WTC11 (cell line): Measurements from ENCODE around the gene QSOX2. TPM values are rescaled to one million over a fixed set of nuclear protein-coding genes. Genes with fewer than 3 reads are reported as not detected.

Experiments used
- ATAC-seq: fragments of 200-7000 bp; cut with Tn5 transposase; 2 replicates; pipeline ENCODE4 v1.10.0; 2021; ENCODE audit warnings: mild to moderate bottlenecking, moderate library complexity
- CTCF ChIA-PET: fragments of 300-600 bp; sonication (Branson Sonifier 250); formaldehyde crosslinking; loops from one replicate; lab custom pipeline; 2021; ENCODE audit warnings: antibody characterized with exemption; lab: Charles Lee
- POLR2A ChIA-PET: fragments of 350-600 bp; sonication (Branson Sonifier 250); formaldehyde crosslinking; loops from one replicate; lab custom pipeline; 2021; ENCODE audit warnings: antibody characterized with exemption; lab: Charles Lee
- DNase-seq: peaks from one replicate; pipeline ENCODE4 v3.0.0; 2021; ENCODE audit warnings: low spot score
- H3K27ac Mint-ChIP-seq: 2 replicates; pipeline ENCODE4 v1.8.0; 2021; ENCODE audit warnings: mixed read lengths
- H3K27me3 Mint-ChIP-seq: 2 replicates; pipeline ENCODE4 v1.8.0; 2021; ENCODE audit warnings: low read depth, mild to moderate bottlenecking, moderate library complexity, mixed read lengths
- H3K36me3 Mint-ChIP-seq: 2 replicates; pipeline ENCODE4 v1.8.0; 2021; ENCODE audit warnings: mixed read lengths
- H3K4me1 Mint-ChIP-seq: 2 replicates; pipeline ENCODE4 v1.8.0; 2022; ENCODE audit warnings: mixed read lengths
- H3K4me3 Mint-ChIP-seq: 2 replicates; pipeline ENCODE4 v1.8.0; 2021; ENCODE audit warnings: mild to moderate bottlenecking, moderate library complexity, mixed read lengths
- H3K9me3 Mint-ChIP-seq: 2 replicates; pipeline ENCODE4 v1.8.0; 2021; ENCODE audit warnings: mixed read lengths
- ATF1 ChIP-seq: sonication (generic); formaldehyde crosslinking; IDR thresholded peaks from 2 replicates; pipeline ENCODE4 v1.8.1; 2023; ENCODE audit warnings: mild to moderate bottlenecking, moderate library complexity, missing genetic modification reagents
- FOXP1 ChIP-seq: sonication (generic); formaldehyde crosslinking; IDR thresholded peaks from 2 replicates; pipeline ENCODE4 v1.8.0; 2022; ENCODE audit warnings: missing genetic modification reagents, mild to moderate bottlenecking, moderate library complexity, borderline replicate concordance
- JUN ChIP-seq: sonication (generic); formaldehyde crosslinking; IDR thresholded peaks from 2 replicates; pipeline ENCODE4 v1.8.0; 2023; ENCODE audit warnings: mild to moderate bottlenecking, missing genetic modification reagents
- OVOL2 ChIP-seq: fragments of 250-450 bp; sonication (Bioruptor Pico); IDR thresholded peaks from 2 replicates; pipeline ENCODE4 v1.9.0; 2021; ENCODE audit warnings: mild to moderate bottlenecking, borderline replicate concordance
- SMAD3 ChIP-seq: sonication (generic); formaldehyde crosslinking; IDR thresholded peaks from 2 replicates; pipeline ENCODE4 v1.8.0; 2022; ENCODE audit warnings: missing genetic modification reagents, mild to moderate bottlenecking, borderline replicate concordance
- SMAD4 ChIP-seq: sonication (generic); formaldehyde crosslinking; IDR thresholded peaks from 2 replicates; pipeline ENCODE4 v1.8.0; 2022; ENCODE audit warnings: mild to moderate bottlenecking, missing genetic modification reagents
- SP1 ChIP-seq: sonication (generic); formaldehyde crosslinking; conservative IDR thresholded peaks from 2 replicates; pipeline ENCODE4 v1.8.1; 2022; ENCODE audit warnings: missing genetic modification reagents
- TCF7 ChIP-seq: sonication (generic); formaldehyde crosslinking; IDR thresholded peaks from 2 replicates; pipeline ENCODE4 v1.8.0; 2022; ENCODE audit warnings: mild to moderate bottlenecking, low read depth, missing genetic modification reagents, moderate library complexity
- TEAD1 ChIP-seq: sonication (generic); formaldehyde crosslinking; IDR thresholded peaks from 2 replicates; pipeline ENCODE4 v1.8.0; 2022; ENCODE audit warnings: mild to moderate bottlenecking, missing genetic modification reagents
- total RNA-seq: library from RNA; stranded (reverse); gene quantifications from 3 replicates; pipeline ENCODE4 v1.2.3, GENCODE V29; 2021
- TF ChIP-seq, protein P1 (sequence below): sonication (generic); formaldehyde crosslinking; IDR thresholded peaks from 2 replicates; pipeline ENCODE4 v1.8.1; 2022; ENCODE audit warnings: mild to moderate bottlenecking, missing genetic modification reagents, moderate library complexity, borderline replicate concordance
- TF ChIP-seq, protein P2 (sequence below): sonication (generic); formaldehyde crosslinking; IDR thresholded peaks from 2 replicates; pipeline ENCODE4 v1.8.0; 2022; ENCODE audit warnings: mild to moderate bottlenecking, missing genetic modification reagents
- TF ChIP-seq, protein P3 (sequence below): sonication (generic); formaldehyde crosslinking; IDR thresholded peaks from 2 replicates; pipeline ENCODE4 v1.8.1; 2022; ENCODE audit warnings: low read depth, mild to moderate bottlenecking, moderate library complexity, missing genetic modification reagents, borderline replicate concordance
- TF ChIP-seq, protein P4 (sequence below): sonication (generic); formaldehyde crosslinking; conservative IDR thresholded peaks from 2 replicates; pipeline ENCODE4 v1.8.1; 2022; ENCODE audit warnings: mild to moderate bottlenecking, missing genetic modification reagents
- TF ChIP-seq, protein P5 (sequence below): sonication (generic); formaldehyde crosslinking; IDR thresholded peaks from 2 replicates; pipeline ENCODE4 v1.8.0; 2022; ENCODE audit warnings: mild to moderate bottlenecking, missing genetic modification reagents
- TF ChIP-seq, protein P6 (sequence below): fragments of 250-450 bp; sonication (Bioruptor Pico); conservative IDR thresholded peaks from 2 replicates; pipeline ENCODE4 v1.9.0; 2021; ENCODE audit warnings: mild to moderate bottlenecking
- TF ChIP-seq, protein P7 (sequence below): sonication (generic); formaldehyde crosslinking; IDR thresholded peaks from 2 replicates; pipeline ENCODE4 v1.8.0; 2023; ENCODE audit warnings: missing genetic modification reagents, mild to moderate bottlenecking, borderline replicate concordance
- TF ChIP-seq, protein P8 (sequence below): fragments of 250-450 bp; sonication (Bioruptor Pico); IDR thresholded peaks from 2 replicates; pipeline ENCODE4 v1.8.0; 2021; ENCODE audit warnings: mild to moderate bottlenecking

Gene QSOX2
- total RNA-seq, 1 experiment from 2014 or later: 33.2 TPM

DNA sequence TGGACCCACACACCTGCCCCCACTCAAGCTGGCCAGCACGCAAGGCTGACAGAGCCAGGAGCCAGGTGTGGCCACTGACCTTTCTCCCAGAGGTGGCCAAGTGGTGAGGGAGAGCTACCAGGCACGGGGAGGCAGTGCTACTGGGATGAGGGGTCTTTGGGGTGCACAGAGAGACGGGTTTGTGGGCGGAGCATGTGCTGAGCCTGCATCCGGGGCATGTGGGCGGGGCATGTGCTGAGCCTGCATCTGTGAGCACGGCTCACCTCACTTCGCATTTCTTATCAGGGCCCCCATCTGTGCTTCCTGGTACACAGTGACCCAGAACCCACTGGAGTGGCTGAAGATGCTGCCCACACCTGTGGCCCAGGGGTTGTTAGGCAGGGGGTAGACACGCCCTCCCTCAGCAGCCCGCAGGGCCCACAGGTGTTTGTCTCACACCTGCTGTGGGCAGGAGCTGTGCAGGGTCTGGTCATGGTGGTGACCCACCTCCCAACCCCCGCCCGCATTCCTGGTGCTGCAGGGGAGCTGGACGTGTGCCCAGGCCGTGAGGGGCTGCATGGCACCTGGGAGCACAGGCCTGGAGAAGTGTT, 36.8 kb upstream of the QSOX2 start (continued):
- TF ChIP-seq, protein P1, sequence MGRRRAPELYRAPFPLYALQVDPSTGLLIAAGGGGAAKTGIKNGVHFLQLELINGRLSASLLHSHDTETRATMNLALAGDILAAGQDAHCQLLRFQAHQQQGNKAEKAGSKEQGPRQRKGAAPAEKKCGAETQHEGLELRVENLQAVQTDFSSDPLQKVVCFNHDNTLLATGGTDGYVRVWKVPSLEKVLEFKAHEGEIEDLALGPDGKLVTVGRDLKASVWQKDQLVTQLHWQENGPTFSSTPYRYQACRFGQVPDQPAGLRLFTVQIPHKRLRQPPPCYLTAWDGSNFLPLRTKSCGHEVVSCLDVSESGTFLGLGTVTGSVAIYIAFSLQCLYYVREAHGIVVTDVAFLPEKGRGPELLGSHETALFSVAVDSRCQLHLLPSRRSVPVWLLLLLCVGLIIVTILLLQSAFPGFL: no peak
- TF ChIP-seq, protein P2, sequence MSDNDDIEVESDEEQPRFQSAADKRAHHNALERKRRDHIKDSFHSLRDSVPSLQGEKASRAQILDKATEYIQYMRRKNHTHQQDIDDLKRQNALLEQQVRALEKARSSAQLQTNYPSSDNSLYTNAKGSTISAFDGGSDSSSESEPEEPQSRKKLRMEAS: no peak
- TF ChIP-seq, protein P3, sequence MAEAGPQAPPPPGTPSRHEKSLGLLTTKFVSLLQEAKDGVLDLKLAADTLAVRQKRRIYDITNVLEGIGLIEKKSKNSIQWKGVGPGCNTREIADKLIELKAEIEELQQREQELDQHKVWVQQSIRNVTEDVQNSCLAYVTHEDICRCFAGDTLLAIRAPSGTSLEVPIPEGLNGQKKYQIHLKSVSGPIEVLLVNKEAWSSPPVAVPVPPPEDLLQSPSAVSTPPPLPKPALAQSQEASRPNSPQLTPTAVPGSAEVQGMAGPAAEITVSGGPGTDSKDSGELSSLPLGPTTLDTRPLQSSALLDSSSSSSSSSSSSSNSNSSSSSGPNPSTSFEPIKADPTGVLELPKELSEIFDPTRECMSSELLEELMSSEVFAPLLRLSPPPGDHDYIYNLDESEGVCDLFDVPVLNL (CRISPR knock-in tag): no peak
- no peak for TF ChIP-seq TEAD1 (CRISPR knock-in tag)

DNA sequence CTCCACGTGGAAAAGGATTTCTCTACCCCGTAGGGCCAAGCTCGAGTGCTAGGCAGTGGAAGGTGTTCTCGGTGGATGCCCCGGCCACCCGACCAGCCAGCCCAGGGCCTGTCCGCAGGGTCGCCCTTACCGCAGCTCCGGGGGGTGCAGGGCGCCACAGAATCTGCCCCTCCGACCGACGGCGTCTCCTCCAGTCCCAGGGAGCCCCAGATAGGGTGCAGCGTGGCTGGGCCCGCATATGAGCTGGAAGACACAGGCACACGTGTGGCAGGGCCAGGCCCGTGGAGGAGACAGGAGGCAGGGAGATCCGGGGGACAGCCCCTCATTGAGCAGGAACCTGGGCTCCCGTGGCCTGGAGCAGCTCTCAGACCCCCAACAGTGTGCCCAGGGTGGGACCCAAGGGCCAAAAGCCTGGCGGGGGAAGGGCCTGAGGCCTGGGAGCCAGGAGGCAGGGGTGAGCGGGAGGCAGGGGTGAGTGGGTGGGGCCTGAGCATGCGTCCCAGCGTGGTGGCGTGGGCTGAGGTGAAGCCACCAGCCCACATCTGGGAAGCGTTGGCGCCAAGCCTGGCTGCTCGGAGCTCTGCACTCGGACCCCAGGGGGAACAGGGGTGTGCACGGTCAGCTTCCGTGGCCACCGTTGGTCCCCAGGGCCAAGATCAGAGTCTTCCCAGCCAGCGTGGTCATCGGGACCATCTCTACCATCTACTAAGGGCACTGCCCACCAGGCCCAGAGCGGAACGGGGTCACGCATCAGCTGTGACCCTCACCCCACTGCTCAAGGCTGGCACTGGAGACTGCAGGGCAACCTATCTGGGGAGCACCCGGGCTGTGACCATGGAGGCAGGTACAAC, 36.0 kb upstream of the QSOX2 start:
- Mint-ChIP-seq H3K4me1 (peaks cover 7% of the 10 kb centered on the region; the same call in 1 of the 2 replicates), H3K9me3 (peaks cover 4% of the 10 kb centered on the region; the same call in 1 of the 2 replicates), H3K36me3 (no peaks in the 10 kb centered on the region), H3K27ac (no peak overlapping the region), H3K4me3 (no peak overlapping the region), H3K27me3 (no peaks in the 10 kb centered on the region)
- no peak for ATAC-seq
- TF ChIP-seq, protein P4, sequence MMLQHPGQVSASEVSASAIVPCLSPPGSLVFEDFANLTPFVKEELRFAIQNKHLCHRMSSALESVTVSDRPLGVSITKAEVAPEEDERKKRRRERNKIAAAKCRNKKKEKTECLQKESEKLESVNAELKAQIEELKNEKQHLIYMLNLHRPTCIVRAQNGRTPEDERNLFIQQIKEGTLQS (CRISPR knock-in tag): no peak
- TF ChIP-seq, protein P5, sequence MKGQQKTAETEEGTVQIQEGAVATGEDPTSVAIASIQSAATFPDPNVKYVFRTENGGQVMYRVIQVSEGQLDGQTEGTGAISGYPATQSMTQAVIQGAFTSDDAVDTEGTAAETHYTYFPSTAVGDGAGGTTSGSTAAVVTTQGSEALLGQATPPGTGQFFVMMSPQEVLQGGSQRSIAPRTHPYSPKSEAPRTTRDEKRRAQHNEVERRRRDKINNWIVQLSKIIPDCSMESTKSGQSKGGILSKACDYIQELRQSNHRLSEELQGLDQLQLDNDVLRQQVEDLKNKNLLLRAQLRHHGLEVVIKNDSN (CRISPR knock-in tag): no peak
- TF ChIP-seq OVOL2 (no peak), SMAD4 (CRISPR knock-in tag) (no peak), ATF1 (CRISPR knock-in tag) (no peak), FOXP1 (CRISPR knock-in tag) (no peak), JUN (CRISPR knock-in tag) (no peak), SMAD3 (CRISPR knock-in tag) (no peak), TCF7 (CRISPR knock-in tag) (no peak), SP1 (CRISPR knock-in tag) (no peak)
- TF ChIP-seq, protein P6, sequence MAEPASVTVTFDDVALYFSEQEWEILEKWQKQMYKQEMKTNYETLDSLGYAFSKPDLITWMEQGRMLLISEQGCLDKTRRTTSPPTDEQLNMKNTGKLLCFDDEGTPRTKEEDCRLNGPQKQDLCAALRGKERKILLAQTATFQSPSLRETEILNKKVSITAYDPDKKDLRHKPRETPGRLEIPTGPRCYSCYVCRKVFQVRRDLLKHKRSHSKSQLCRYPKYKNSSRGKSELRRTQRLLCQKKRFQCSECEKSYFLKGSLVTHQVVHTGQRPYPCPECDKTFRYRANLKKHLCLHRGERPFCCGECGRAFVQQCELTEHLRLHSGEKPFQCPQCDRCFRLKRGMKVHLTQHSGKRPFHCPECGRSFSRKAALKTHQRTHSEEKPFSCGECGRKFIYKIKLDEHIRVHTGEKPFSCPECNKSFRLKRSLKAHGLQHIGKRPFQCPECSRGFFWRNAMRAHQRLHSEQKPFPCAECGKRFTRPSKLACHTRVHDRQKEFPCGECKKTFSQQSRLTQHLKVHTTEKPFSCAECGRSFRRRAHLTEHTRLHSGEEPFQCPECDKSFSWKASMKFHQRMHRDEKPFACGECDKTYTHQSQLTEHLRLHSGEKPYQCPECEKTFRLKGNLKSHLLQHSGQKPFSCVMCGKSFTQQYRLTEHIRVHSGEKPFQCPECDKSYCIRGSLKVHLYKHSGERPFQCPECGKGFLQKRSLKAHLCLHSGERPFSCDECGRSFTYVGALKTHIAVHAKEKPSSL (CRISPR knock-in tag): no peak
- TF ChIP-seq, protein P3 (CRISPR knock-in tag): no peak
- TF ChIP-seq, protein P7, sequence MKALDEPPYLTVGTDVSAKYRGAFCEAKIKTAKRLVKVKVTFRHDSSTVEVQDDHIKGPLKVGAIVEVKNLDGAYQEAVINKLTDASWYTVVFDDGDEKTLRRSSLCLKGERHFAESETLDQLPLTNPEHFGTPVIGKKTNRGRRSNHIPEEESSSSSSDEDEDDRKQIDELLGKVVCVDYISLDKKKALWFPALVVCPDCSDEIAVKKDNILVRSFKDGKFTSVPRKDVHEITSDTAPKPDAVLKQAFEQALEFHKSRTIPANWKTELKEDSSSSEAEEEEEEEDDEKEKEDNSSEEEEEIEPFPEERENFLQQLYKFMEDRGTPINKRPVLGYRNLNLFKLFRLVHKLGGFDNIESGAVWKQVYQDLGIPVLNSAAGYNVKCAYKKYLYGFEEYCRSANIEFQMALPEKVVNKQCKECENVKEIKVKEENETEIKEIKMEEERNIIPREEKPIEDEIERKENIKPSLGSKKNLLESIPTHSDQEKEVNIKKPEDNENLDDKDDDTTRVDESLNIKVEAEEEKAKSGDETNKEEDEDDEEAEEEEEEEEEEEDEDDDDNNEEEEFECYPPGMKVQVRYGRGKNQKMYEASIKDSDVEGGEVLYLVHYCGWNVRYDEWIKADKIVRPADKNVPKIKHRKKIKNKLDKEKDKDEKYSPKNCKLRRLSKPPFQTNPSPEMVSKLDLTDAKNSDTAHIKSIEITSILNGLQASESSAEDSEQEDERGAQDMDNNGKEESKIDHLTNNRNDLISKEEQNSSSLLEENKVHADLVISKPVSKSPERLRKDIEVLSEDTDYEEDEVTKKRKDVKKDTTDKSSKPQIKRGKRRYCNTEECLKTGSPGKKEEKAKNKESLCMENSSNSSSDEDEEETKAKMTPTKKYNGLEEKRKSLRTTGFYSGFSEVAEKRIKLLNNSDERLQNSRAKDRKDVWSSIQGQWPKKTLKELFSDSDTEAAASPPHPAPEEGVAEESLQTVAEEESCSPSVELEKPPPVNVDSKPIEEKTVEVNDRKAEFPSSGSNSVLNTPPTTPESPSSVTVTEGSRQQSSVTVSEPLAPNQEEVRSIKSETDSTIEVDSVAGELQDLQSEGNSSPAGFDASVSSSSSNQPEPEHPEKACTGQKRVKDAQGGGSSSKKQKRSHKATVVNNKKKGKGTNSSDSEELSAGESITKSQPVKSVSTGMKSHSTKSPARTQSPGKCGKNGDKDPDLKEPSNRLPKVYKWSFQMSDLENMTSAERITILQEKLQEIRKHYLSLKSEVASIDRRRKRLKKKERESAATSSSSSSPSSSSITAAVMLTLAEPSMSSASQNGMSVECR (CRISPR knock-in tag): no peak
- TF ChIP-seq, protein P8, sequence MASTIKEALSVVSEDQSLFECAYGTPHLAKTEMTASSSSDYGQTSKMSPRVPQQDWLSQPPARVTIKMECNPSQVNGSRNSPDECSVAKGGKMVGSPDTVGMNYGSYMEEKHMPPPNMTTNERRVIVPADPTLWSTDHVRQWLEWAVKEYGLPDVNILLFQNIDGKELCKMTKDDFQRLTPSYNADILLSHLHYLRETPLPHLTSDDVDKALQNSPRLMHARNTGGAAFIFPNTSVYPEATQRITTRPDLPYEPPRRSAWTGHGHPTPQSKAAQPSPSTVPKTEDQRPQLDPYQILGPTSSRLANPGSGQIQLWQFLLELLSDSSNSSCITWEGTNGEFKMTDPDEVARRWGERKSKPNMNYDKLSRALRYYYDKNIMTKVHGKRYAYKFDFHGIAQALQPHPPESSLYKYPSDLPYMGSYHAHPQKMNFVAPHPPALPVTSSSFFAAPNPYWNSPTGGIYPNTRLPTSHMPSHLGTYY (CRISPR knock-in tag): no peak
- CTCF ChIA-PET: interaction anchor here (1.1 to 2.6 kb wide), 3 partner anchors 14 to 110 kb away, joined by 3 to 16 read pairs (median 8); no protein-coding TSS in a partner anchor
- POLR2A ChIA-PET: no interaction called here
- DNase-seq: no peak
